Measurements from ENCODE around the gene SPRR5. TPM values are rescaled to one million over a fixed set of nuclear protein-coding genes. Genes with fewer than 3 reads are reported as not detected.

Gene SPRR5
- total and polyA plus RNA-seq, 2 of the 4 experiments (the other 2 are of a cell fraction), result not detected

- WGBS, 2 experiments (ENCODE audit: extremely low coverage in 2 of 2, insufficient read length in 1 of 2), result no CpG with 5 or more reads among the region's 4 CpGs
- Histone ChIP-seq H3K9me3 (ENCODE audit: control insufficient read depth, insufficient read depth, low read length) (no peaks in the 10 kb centered on the region), H3K14ac (replicated peaks; ENCODE audit: low read depth, low read length) (no peak overlapping the region), H3K27me3 (ENCODE audit: control insufficient read depth, insufficient read depth, low read length) (no peaks in the 10 kb centered on the region), H2BK5ac (ENCODE audit: low read depth, low read length, poor library complexity, severe bottlenecking) (no peak overlapping the region), H3K27ac (ENCODE audit: insufficient read depth, low read length) (no peak overlapping the region), H2BK120ac (ENCODE audit: low read depth, low read length) (no peak overlapping the region), H2BK20ac (ENCODE audit: low read depth, low read length) (no peak overlapping the region), H3K4ac (ENCODE audit: low read depth, low read length) (no peak overlapping the region), H3K4me2 (ENCODE audit: low read depth, low read length) (no peak overlapping the region), H3K36me3 (ENCODE audit: control insufficient read depth, insufficient read depth, low read length) (no peaks in the 10 kb centered on the region), H3K9ac (ENCODE audit: low read depth, low read length) (no peak overlapping the region), H3K9me1 (ENCODE audit: insufficient read depth, low read length) (no peaks in the 10 kb centered on the region), H4K91ac (ENCODE audit: insufficient read depth, low read depth, low read length) (no peak overlapping the region), H2AK5ac (ENCODE audit: low read depth, low read length) (no peak overlapping the region), H3K4me3 (ENCODE audit: insufficient read depth, low read depth, low read length) (no peak overlapping the region), H4K5ac (ENCODE audit: low read depth, low read length) (no peak overlapping the region), H3K56ac (ENCODE audit: extremely low read depth, insufficient read depth, low read length) (no peak overlapping the region), H2BK15ac (ENCODE audit: low read depth, low read length) (no peak overlapping the region), H4K20me1 (ENCODE audit: insufficient read depth, low read length) (no peaks in the 10 kb centered on the region), H3K79me1 (ENCODE audit: low read depth in 1 of 2, low read length in 2 of 2) (no peaks in the 10 kb centered on the region), H4K8ac (ENCODE audit: low read depth in 2 of 2, low read length in 2 of 2) (no peak overlapping the region), H2AFZ (replicated peaks; ENCODE audit: low read length, poor library complexity) (no peak overlapping the region), H2AK9ac (replicated peaks; ENCODE audit: low read depth, low read length, poor library complexity) (no peak overlapping the region), H3K4me1 (ENCODE audit: control insufficient read depth, insufficient read depth, low read length) (no peaks in the 10 kb centered on the region), H3K23ac (ENCODE audit: low read depth, low read length) (no peak overlapping the region), H3K18ac (ENCODE audit: low read depth, low read length) (no peak overlapping the region)
- POLR2A ChIA-PET (ENCODE audit: unreplicated experiment), result no interaction called here
- dilution Hi-C loops (cut with HindIII; ENCODE audit: low sequenced_read_pairs, unreplicated experiment), result no loop called here
- TF ChIP-seq CEBPB (IDR thresholded peaks at IDR 0.05; ENCODE audit: low read depth, low read length) (no peak), CTCF (conservative IDR thresholded peaks at IDR 0.05; ENCODE audit: low read depth, low read length) (no peak), POLR2A (IDR thresholded peaks at IDR 0.05; ENCODE audit: low read depth, low read length) (no peak), MXI1 (IDR thresholded peaks at IDR 0.05; ENCODE audit: borderline replicate concordance, low read depth, low read length) (no peak), RFX5 (IDR thresholded peaks at IDR 0.05; ENCODE audit: low read depth, low read length) (no peak), ELK1 (IDR thresholded peaks at IDR 0.05; ENCODE audit: borderline replicate concordance, low read depth, low read length) (no peak), BHLHE40 (IDR thresholded peaks at IDR 0.05; ENCODE audit: low read depth, low read length) (no peak), RAD21 (IDR thresholded peaks at IDR 0.05; ENCODE audit: low read length) (no peak), USF2 (IDR thresholded peaks at IDR 0.05; ENCODE audit: low read depth, low read length) (no peak), MAZ (IDR thresholded peaks at IDR 0.05; ENCODE audit: borderline replicate concordance, low read depth, low read length) (no peak), FOS (IDR thresholded peaks at IDR 0.05; ENCODE audit: low read depth, low read length) (no peak), NFE2L2 (IDR thresholded peaks at IDR 0.05; ENCODE audit: low read depth, low read length) (no peak), SMC3 (IDR thresholded peaks at IDR 0.05; ENCODE audit: low read depth, low read length) (no peak)
- ATAC-seq (ENCODE audit: low read depth) (no peak), DNase-seq (no peak)
- in situ Hi-C loops (cut with MboI; ENCODE audit: low sequenced_read_pairs), result no loop called here
- CTCF ChIA-PET, result no interaction called here
- BruUV-seq (replicated peaks), result no TSS peak
- intact Hi-C loops (cut with micrococcal nuclease), result no loop called here
Measured at GRCh38 chr1:152902636-152903035, 44.4 kb upstream of the SPRR5 start.

Measured in IMR-90 (cell line).